Tibial artery (tissue), 4 donors: Measurements from ENCODE around the gene LITAF.

Experiments
- DNase-seq, 2 donors: peaks; one replicate each; pipeline ENCODE4 v3.0.0-alpha.2; 2019
- H3K27ac ChIP-seq, 2 donors: fragments of 200-600 bp; sonication (generic) in 1 of 2; 1 replicate in 1 of 2; 2 replicates in 1 of 2; pipeline ENCODE4 v1.5.1; 2018 to 2019; ENCODE audit warnings: mild to moderate bottlenecking in 1 of 2
- H3K27me3 ChIP-seq, 2 donors: fragments of 200-600 bp; sonication (generic) in 1 of 2; one replicate each; pipeline versions ENCODE4 v1.5.1 to v1.6.0; 2016 to 2019
- H3K36me3 ChIP-seq, 3 donors: fragments of 200-600 bp; sonication (generic) in 2 of 3; one replicate each; pipeline ENCODE4 v1.5.1; 2016 to 2019; ENCODE audit warnings: mild to moderate bottlenecking in 2 of 3
- H3K4me1 ChIP-seq, 4 donors: fragments of 200-600 bp; sonication (generic) in 2 of 4; 1 replicate in 3 of 4; 2 replicates in 1 of 4; pipeline ENCODE4 v1.5.1; 2016 to 2019
- H3K4me3 ChIP-seq, 2 donors: fragments of 200-600 bp; sonication (generic) in 1 of 2; 1 replicate in 1 of 2; 2 replicates in 1 of 2; pipeline ENCODE4 v1.5.1; 2018 to 2019; ENCODE audit warnings: mild to moderate bottlenecking in 2 of 2
- H3K9me3 ChIP-seq, 3 donors: fragments of 200-600 bp; sonication (generic) in 1 of 3; one replicate each; pipeline ENCODE4 v1.5.1; 2016 to 2019
- intact Hi-C: fragments of 100-400 bp; cut with DNase I; formaldehyde crosslinking; loops from one replicate; pipeline ENCODE4 v1.15.0; 2023; ENCODE audit warnings: low total_unique reads
- TF ChIP-seq, protein P1 (sequence below), 2 experiments: fragments of 200-600 bp in 1 of 2; fragments of 450-650 bp in 1 of 2; IDR thresholded peaks; one replicate each; pipeline ENCODE4 v1.5.1; 2017 to 2019; ENCODE audit warnings: antibody characterized with exemption in 2 of 2, mild to moderate bottlenecking in 1 of 2, moderate library complexity in 1 of 2

Gene LITAF

GRCh38 chr16:11612665-11613025 is 25.9 kb upstream of the LITAF start:
- no peak for DNase-seq
- H3K27me3 ChIP-seq = peaks cover 0 to 3% of the 10 kb centered on the region in 2 donors
- no peak overlapping the region for H3K4me3 ChIP-seq
- H3K36me3 ChIP-seq = no peaks in the 10 kb centered on the region
- intact Hi-C loops = no loop called here
- H3K4me1 ChIP-seq = peaks cover 0 to 6% (median 3%) of the 10 kb centered on the region in 4 donors
- H3K27ac ChIP-seq = no peak overlapping the region
- TF ChIP-seq, protein P1, sequence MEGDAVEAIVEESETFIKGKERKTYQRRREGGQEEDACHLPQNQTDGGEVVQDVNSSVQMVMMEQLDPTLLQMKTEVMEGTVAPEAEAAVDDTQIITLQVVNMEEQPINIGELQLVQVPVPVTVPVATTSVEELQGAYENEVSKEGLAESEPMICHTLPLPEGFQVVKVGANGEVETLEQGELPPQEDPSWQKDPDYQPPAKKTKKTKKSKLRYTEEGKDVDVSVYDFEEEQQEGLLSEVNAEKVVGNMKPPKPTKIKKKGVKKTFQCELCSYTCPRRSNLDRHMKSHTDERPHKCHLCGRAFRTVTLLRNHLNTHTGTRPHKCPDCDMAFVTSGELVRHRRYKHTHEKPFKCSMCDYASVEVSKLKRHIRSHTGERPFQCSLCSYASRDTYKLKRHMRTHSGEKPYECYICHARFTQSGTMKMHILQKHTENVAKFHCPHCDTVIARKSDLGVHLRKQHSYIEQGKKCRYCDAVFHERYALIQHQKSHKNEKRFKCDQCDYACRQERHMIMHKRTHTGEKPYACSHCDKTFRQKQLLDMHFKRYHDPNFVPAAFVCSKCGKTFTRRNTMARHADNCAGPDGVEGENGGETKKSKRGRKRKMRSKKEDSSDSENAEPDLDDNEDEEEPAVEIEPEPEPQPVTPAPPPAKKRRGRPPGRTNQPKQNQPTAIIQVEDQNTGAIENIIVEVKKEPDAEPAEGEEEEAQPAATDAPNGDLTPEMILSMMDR (IDR thresholded peaks at IDR 0.05) = no peak
- H3K9me3 ChIP-seq = no peaks in the 10 kb centered on the region

- H3K9me3 ChIP-seq = no peaks in the 10 kb centered on the region
- no peaks in the 10 kb centered on the region for H3K36me3 ChIP-seq
- no peak for DNase-seq
- peaks cover 0 to 3% of the 10 kb centered on the region in 2 donors for H3K27me3 ChIP-seq
- intact Hi-C loops = no loop called here
- TF ChIP-seq, protein P1 (IDR thresholded peaks at IDR 0.05) = no peak
- H3K4me1 ChIP-seq = peaks cover 0 to 6% (median 3%) of the 10 kb centered on the region in 4 donors
- H3K27ac ChIP-seq = no peak overlapping the region
- no peak overlapping the region for H3K4me3 ChIP-seq
Observed at GRCh38 chr16:11611871-11612664, 25.3 kb upstream of the LITAF start.

- H3K27ac ChIP-seq = no peak overlapping the region
- intact Hi-C loops = no loop called here
- H3K36me3 ChIP-seq = no peaks in the 10 kb centered on the region
- no peaks in the 10 kb centered on the region for H3K9me3 ChIP-seq
- no peak for DNase-seq
- H3K4me1 ChIP-seq = peaks cover 0 to 6% (median 3%) of the 10 kb centered on the region in 4 donors
- TF ChIP-seq, protein P1 (IDR thresholded peaks at IDR 0.05) = no peak
- peaks cover 0 to 3% of the 10 kb centered on the region in 2 donors for H3K27me3 ChIP-seq
- no peak overlapping the region for H3K4me3 ChIP-seq
Observed at GRCh38 chr16:11610580-11610979, 23.9 kb upstream of the LITAF start.

GRCh38 chr16:11610121-11610505 is 23.4 kb upstream of the LITAF start:
- Histone ChIP-seq H3K4me3 (no peak overlapping the region), H3K27me3 (peaks cover 0 to 3% of the 10 kb centered on the region in 2 donors), H3K36me3 (no peaks in the 10 kb centered on the region), H3K4me1 (peaks cover 0 to 8% (median 3%) of the 10 kb centered on the region in 4 donors), H3K27ac (no peak overlapping the region), H3K9me3 (no peaks in the 10 kb centered on the region)
- no peak for DNase-seq
- intact Hi-C loops = no loop called here
- TF ChIP-seq, protein P1 (IDR thresholded peaks at IDR 0.05) = no peak

DNA sequence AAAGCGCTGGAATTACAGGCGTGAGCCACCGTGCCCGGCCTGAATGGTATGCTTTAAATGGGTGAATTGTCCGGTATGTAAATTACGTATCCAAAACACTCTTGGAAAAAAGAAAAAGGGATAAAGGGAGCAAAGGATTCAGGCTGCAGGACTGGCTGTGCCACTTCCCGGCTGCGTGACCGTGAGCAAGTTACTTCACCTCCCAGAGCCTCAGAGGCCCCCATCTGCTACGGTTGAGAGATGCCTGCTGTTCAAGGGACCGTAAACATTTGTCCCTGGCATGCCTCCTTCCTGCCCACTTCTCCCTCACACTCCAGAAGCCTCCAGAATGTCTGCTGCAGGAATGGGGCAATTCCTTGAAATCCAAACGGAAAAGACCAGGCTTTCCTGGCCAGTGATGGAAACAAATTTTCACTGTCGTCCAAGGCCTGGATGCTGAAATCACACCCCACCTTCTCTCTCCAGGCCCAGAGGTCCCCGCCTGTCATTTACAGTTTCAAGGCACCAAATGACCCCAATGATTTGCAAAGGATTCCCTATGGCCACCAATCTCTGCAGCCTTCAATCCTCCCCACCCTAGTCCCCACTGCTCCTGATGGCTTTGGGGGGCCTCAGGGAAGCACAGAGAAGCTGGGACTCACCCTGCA is 22.9 kb upstream of the LITAF start:
- H3K4me3 ChIP-seq = no peak overlapping the region
- H3K36me3 ChIP-seq = no peaks in the 10 kb centered on the region
- DNase-seq = no peak
- H3K9me3 ChIP-seq = no peaks in the 10 kb centered on the region
- peaks cover 0 to 3% of the 10 kb centered on the region in 2 donors for H3K27me3 ChIP-seq
- TF ChIP-seq, protein P1 (IDR thresholded peaks at IDR 0.05) = no peak
- intact Hi-C loops = no loop called here
- no peak overlapping the region for H3K27ac ChIP-seq
- H3K4me1 ChIP-seq = peaks cover 0 to 11% (median 3%) of the 10 kb centered on the region in 4 donors
